Erythroblast (primary cell): ENCODE results near the gene RELN.

Experiments
- DNase-seq, 2 experiments: peaks; one replicate each; lab custom pipeline; 2025; lab: John Stamatoyannopoulos, UW
- GATA1 ChIP-seq: IDR thresholded peaks from 2 replicates; pipeline ENCODE4 v1.6.1; 2011; ENCODE audit warnings: low read depth, mild to moderate bottlenecking, control low read depth, low read length, moderate library complexity
- POLR2A ChIP-seq: IDR thresholded peaks from 2 replicates; pipeline ENCODE4 v1.6.1; 2011; ENCODE audit warnings: mild to moderate bottlenecking, low read length

The RELN gene

GRCh38 chr7:103447073-103447960, 542.1 kb downstream of the RELN start:
- peak; percentile 47 to 67 for DNase-seq
- TF ChIP-seq GATA1 = no peak
- TF ChIP-seq POLR2A = no peak

- no peak for TF ChIP-seq GATA1
- no peak for TF ChIP-seq POLR2A
- no peak for DNase-seq
Observed at GRCh38 chr7:103446049-103446520, 543.4 kb downstream of the RELN start, which contains the start of gene SLC26A5. SLC26A5 (minus strand) TSS chr7:103446207; CDS start chr7:103421514, 24,693 bp downstream.

GRCh38 chr7:103445228-103446048, 544.0 kb downstream of the RELN start:
- TF ChIP-seq GATA1 (no peak), POLR2A (no peak)
- DNase-seq = no peak

- no peak for DNase-seq
- TF ChIP-seq POLR2A (no peak), GATA1 (no peak)
Observed at GRCh38 chr7:103439661-103440060, 549.8 kb downstream of the RELN start.

- no peak for TF ChIP-seq GATA1
- TF ChIP-seq POLR2A = no peak
- DNase-seq = no peak
Observed at GRCh38 chr7:103437623-103438022, 551.8 kb downstream of the RELN start.

GRCh38 chr7:103432712-103433111, 556.7 kb downstream of the RELN start:
- no peak for DNase-seq
- TF ChIP-seq POLR2A (no peak), GATA1 (no peak)

GRCh38 chr7:103425177-103425576, 564.3 kb downstream of the RELN start:
- TF ChIP-seq GATA1 (no peak), POLR2A (no peak)
- DNase-seq = no peak

GRCh38 chr7:103423467-103424179, 565.8 kb downstream of the RELN start:
- no peak for TF ChIP-seq POLR2A
- no peak for TF ChIP-seq GATA1
- no peak for DNase-seq
